SHP77 (cell line): ENCODE measurements around the gene EHD1.

ENCODE experiments used
- DNase-seq, 2 experiments: peaks; one replicate each; lab custom pipeline; 2025; lab: John Stamatoyannopoulos, UW

EHD1 gene

DNA sequence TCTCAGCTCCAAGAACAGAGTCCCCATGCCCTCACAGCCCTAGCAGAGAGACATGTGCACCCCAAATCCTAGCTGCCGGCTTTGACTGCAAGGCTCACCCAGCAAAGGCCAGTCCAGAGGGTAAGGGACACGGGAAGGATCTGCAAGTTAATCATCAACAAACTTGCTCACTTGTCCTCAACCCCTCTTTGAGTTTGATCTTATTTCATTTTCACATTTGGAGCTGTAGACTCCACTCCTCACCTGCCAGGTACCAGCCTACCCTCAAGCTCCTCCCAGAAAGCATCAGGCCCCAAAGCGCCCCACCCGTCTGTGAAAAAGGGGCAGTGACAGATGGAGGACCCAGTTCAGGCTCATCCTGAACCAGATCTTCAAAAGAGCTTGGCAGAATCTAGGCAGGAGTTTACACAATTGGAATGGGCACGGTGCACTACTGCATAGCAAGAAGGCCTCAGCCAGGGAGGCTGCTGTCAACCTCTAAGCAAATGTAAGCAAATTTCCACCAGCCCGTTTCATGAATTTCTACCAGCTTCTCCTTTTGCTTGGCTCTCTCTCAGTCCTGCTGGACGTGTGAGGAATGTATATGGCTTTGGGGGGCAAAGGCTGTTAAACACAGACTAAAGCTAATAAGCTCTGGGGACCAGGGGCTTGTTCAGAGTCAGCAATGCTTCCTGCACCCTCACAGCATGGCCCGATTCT lies 5.5 kb downstream of the EHD1 start:
- DNase-seq = no peak

DNA sequence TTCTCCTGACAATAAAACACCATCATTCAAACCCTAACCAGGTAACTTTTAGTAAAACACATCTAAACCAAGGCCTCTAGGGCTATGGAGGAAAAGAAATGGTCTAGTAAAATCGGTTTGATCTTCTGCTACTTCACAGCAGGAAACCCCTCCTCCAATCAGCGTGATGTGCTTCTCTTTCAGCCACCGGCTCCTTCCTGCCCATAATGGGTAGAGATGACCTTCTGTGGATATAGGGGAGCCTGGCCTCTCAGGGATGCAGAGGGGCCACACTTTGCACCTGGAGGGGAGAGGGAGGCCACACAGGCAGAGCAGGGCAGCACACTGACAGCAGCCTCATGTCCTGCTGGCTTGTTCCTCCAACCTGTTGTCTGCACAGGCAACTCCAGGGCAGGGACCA lies 6.9 kb downstream of the EHD1 start:
- DNase-seq = no peak

DNA sequence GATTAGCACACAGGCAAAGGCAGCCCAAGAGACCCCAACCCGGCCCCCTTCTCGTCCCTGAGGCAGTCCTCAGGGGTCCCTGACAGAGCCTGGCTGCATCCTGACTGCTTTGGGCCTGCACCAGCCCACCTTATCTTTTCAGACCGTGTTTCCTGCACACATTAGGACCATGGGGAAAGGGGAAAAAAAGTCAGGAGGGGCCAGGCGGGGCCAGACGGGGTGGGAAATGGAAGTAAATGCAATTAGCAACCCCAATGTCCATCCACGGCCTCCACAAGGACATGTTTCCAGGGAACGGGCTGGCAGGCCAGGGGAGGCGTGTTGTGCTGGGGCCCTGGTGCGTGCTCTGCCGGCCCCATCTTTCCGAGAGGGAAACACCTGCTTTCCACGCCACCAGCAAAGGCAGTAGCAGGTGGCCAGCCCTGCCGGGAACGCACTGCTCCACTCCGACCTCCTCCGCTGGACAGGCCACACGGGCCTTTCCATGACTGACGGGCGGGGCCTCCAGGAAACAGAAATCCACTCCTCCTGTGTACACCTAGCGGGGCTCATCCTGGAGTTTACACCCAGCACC lies 7.4 kb downstream of the EHD1 start:
- DNase-seq = no peak

DNA sequence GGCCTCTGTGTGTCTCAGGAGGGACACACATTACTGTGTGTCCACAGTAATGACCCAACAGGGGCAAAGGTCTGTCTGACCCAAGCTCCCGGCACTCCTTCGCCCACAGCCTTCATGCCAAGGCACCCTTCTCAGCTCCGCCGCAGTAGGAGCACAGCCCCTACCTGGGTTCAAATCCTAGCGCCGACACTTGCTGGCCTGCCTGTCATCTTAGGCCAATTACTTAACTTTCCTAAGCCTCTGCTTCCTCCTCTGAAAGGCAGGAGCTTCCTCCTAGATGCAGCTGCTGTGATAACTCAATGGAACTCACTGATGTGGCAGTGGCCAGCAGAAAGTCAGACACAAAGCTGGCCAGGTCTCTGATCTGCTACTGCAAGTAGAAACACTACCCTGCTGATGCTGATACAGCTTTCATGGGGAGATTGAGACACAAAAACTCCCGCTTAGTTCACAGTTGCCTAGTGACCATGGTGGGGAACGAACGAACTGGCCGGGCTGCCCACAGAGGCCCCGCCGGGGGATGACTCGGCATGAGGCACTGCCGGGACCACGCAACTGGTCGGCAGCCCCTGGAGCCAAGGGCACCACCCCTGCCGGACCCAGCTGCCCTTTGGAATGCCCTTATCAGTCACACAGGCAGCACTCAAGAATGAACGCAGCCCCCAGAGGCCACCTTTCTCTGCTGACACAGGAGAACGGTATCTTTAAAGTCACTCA lies 8.1 kb downstream of the EHD1 start:
- DNase-seq = no peak

DNA sequence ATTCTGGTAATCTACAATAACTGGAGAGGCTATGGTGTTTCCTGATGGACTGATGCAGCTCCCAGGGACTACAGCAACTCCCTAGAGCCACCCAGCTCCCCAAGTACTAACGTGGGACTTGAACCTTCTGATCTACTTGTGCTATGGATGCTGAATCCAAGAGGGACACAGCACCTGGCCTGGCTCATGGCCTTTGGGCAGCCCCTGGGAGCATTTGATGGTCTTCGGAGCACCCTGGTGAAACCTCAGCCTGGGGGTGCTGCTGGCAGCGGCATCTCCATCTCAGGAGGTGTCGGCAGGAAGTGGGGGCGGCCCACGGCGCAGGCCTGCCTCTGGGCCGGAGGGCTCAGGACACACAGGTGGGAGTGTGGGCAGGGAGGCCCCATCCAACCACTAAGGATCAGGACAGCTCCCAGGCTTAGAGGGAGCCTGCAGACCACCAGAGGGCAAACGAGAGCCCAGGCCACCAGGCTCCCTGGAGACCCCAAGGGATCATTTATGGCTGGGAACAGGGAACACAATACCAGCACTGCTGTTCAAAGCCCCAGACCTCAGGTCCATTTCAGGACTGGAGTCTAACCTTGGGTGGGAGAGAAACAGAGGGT lies 8.7 kb downstream of the EHD1 start:
- no peak for DNase-seq

DNA sequence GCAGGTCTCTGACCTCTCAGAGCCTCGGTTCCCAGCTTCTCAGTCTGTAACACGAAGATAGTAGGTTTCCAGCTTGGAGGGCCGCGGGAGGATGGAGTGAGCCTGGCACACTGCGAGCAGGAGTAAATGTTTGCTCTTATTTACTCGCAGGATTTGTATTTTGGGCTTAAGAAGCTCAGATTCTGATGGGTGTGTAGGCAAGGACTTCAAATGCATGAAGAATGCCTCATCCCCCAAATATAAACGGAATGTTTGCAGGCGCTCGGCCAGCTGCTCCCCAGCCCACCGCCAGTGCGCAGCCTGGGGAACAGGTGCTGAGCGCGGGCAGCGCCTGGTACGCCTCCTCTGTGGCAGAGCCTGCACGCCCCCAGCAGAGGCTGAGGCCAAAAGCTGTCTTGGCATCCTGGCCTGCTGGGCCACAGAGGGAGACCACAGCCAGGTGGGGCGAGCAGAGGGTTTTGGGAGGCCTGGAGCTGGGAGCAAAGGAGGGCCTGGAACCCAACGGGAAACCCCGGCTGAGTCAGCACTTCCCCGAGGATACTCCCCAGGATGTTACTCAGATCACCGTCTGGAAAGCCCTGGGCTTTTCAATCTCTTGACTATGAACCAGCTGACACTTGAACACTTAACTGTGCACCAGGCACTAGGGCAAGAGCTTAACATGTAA lies 9.4 kb downstream of the EHD1 start:
- DNase-seq = no peak

DNA sequence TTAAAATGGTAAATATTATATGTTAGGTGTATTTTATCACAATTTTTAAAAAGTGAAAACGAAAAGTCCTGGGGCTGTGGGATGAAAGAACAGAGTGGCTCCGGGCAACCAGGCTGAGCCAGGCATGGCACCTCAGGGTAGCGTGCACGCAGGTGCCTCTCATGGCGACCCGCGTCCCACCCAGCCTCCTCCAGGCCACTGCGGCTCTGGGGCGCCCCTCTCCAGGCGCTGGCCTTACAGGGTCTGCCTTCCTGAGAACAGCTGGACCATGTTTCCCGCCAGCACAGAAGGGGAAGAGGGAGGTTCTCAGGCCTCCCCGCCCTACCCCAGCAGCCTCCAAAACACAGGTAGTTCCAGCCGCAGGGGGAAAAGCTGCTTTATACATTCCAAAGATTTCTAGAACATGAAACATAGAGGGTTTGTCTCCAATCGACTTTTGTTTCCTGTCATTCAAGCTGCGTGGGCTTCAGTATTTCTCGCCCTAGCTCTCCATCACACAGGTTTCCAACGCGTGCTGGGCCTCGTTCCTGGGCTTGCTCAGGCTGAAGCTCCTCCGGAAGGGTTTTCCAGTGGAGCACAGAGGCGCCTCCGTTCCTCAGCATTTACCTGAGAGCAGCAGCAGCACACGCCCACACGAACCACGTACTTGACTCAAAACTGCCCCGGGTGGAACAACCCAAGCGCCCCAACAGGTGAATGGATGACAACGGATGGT lies 10.5 kb downstream of the EHD1 start:
- no peak for DNase-seq

DNA sequence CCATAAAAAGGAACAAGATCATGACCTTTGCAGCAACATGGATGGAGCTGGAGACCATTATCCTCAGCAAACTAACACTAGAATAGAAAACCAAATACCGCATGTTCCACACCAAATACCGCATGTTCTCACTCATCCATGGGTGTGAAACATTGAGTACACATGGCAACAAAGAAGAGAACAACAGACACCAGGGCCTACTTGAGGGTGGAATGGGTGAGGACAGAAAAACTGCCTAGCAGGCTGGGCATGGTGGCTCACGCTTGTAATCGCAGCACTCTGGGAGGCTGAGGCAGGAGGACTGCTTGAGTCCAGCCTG lies 12.3 kb downstream of the EHD1 start:
- DNase-seq = no peak

DNA sequence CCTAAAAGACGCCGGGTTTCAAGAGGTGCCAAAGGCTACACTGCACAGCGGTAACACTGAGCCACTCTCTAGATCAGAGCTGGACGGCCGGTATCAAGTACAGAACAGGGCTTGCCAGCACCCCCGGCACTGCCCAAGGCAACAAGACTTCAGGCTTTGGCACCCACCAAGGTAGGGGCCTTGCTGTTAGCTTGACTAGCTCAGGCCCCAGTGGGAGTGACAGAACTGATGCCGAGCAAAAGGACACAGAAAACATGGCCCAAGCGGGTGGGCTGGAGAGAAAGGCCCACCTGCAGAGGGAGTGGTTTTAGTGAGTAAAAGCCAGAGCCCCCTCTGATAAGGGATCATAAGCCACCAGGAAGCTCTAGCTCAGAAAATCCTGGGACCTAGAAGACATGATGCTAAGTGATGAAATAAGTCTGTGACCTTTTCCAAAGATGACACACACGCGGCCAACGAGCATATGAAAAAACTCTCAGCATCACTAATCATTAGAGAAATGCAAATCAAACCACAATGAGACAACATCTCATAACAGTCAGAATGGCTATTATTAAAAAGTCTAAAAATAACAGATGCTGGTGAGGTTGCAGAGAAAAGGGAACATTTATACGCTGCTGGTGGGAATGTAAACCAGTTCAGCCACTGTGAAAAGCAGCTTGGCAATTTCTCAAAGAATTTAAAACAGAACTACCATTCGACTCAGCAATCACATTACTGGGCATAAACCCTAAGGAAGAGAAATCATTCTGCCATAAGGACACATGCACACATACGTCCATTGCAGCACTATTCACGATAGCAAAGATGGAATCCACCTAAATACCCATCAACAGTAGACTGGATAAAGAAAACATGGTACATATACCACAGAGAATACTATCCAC lies 12.9 kb downstream of the EHD1 start:
- no peak for DNase-seq

DNA sequence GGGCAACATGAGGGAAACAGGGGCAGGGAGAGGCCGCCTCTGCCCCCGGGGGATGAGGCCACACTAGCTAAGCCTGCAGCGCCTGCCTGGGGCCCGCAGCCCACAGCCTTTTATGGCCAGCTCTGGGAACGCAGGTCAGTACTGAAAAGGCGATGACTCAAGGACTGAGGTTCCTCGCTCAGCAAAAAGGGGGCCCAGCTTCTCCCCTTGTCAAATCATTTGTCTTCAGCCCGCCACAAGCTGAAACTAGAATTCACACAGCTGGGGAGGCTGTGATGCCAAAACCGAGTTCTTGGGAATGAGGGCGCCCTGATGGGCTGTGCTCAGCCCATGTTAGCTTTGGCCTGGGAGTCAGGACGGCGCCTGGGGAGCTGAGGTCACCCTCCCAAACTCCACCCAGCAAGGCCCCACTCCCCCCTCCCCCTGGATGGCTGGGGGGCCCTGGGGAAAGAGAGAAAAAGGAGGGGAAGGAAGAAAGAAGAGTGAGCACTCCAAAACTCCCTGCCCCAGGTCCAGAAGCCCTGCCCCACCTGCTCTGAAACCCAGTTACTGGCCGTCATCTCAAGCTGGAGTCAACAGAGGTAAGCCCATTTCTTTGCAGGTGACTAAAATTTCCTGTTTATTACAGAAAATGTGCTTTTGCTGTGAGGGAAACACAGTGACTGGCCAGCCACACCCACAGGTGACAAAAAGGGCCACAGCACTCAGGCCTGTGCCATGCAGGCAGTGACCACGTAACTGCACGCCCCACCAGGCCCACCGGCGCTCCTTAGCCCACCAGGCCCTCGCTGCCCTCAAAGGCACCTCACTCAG lies 13.7 kb downstream of the EHD1 start:
- DNase-seq = no peak

DNA sequence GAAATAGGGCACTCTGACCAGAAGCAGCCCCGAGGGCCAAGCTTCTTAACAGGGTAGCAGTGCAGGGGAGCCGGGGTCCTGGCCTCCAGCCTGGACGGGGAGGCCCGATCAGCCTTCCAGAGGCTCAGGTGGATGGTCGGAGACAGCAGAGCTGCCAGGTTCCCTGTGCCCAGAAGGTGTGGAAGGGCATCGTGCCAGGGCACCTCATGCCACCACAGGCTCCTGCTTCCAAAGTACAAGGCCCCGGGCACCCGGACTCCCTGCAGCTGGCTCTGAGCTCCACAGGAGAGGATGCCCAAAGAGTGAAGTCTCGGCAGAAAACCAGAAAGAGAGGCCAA lies 14.3 kb downstream of the EHD1 start:
- DNase-seq = no peak

DNA sequence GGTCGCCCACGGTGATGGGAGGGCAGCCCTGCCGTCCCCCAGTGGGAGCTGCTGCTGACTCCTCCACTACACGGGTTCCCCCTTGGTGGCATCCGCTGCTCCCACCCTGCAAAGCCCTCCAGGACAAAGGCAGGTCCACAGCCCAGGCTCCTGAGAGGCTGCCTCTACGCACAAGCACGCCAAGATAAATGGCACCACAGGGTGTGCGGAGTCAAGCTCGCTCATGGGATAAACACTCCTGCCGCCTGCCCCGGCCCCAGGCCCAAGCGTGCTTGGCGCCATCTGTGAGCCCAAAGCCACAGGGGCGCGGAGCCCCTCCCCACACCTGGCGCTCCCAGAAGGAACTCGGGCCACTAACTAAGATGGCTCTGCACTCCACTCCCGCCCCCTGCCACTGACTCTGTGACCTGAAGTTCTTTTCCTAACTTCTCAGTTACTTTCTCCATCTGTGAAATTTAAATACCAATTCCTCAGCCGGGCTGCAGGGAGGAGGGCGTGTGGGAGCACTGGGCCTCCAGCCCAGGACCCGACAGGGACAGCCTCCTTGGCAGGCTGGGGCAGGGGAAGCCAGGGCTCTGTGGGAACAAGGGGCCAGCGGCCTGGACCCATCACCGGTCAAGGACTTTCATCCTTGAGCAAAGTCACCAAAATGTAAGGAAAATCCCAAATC lies 14.9 kb downstream of the EHD1 start:
- DNase-seq = no peak

DNA sequence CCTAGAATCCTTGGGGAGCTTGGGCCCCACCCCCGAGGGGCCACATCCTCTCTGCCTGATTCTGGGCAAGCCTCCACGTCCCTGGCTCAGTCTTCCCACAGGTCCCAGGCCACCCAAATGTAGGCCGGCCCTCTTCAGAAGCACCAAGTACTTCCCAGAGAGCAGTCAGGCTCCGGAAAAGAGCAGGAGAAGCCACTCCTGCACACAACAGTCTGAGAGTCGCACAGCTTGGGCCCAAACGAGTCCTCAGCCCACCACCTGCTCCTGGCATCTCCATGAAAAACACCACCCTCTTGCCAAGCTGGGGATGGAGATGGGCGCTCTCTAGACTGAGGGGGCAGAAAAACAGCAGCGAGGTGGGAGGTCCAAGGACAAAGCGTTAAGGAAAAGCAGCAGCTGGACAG lies 15.4 kb downstream of the EHD1 start:
- DNase-seq = no peak

DNA sequence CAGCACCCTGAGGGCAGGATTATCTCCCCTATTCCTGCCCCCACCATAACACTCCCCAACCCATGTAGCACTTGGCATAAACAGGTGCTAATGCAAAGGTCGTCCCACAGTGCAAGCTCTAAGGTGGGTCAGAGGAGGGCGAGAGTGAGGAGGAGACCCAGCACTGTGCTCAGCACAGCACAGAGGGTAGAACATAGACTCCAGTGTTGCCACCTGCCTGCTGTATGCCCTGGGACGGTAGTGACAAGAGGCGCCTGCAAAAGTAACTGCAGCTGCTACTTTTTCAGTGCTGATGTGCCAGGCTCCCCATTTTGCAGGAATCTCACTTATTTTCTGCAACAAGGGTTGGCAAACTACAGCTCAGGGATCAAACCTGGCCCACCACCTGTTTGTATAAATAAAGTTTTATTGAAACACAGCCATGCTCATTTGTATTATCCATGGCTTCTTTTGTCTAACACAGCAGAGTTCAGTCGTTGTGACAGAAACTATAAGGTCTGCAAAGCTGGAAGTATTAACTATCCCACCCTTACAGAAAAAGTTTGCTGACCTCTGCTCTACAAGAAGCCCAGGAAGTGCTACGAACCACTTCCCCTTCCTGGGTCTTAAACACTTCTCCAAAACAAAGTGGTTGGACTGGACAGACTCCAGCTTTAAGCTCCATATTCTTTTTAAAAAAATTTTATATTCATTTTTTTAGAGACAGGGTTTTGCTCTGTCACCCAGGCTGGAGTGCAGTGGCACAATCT lies 17.0 kb downstream of the EHD1 start:
- DNase-seq = no peak

DNA sequence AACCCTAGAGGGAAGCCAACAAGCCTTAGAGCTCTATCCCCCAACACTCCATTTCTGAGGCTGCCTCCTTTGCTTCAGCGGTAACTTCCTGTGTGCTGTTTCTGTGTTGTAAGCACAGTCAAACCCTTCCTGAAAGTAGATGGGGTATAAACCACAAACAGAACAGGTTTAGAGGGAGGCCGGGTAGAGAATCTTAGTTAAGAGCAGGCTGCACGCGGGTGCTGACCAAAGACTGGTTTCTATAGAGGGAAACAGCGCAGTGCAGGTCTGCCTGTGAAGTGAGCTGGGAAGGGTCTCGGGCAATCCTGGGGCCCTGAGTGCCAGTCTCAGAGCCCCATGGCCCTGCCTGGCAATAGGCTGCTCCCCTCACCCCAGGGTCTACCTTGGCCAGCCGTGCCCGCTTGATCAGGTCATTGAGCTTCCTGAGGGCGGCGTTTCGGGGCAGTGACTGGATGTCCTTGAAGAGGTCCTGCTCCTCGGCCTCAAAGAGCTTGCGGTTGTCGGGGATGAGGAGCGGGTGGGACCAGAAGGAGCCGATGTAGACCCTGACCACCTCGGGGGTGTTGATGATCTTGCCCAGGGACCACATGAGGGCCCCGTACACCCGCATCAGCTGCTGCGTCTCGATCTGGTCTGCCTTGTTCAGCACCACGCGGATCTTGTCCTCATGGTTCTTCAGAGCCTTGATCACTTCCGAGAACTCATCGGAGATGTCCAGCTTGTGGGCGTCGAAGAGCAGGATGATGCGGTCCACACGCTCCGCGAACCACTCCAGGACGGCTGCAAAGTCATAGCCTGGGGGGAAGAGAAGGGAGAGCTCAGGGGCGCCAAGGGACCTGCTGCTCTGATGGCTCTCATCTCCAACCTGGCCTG lies 18.6 kb downstream of the EHD1 start:
- no peak for DNase-seq

DNA sequence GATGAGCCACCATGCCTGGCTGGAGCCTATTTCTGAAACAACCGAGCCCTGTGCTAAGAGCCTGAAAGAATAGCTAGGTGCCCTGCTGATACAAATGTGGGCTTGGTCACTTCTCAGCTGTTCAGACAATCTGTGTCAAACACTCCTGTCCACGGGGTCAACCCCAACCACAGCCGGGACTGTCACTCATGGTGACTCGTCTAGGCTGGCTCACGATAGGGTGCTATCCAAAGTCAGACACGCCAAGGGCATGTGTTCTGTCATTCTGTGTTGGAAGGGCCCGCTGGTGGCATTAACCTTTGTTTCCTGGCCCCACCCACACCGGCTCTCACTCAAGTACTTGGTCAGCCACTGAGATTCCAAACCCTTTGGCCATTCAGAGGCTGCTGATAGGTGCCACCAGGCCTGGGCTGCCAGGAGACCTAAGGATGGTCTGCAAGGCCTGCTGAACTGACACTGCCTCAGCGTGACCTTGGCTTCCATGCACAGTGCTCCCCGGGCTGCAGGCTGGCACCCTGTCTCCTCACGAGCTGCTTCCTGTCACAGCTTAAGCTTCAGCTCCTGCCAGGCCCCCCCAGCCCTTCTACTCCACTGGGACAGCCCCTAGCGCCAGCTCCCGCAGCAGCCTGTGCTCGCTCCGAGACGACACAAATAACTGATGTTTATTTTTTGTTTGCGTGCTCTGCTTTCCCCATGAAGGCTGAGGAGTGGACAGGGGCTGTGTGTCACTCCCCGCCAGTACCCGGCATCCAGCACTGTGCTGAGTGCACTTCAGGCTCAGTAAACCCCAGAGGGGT lies 19.8 kb downstream of the EHD1 start:
- no peak for DNase-seq

DNA sequence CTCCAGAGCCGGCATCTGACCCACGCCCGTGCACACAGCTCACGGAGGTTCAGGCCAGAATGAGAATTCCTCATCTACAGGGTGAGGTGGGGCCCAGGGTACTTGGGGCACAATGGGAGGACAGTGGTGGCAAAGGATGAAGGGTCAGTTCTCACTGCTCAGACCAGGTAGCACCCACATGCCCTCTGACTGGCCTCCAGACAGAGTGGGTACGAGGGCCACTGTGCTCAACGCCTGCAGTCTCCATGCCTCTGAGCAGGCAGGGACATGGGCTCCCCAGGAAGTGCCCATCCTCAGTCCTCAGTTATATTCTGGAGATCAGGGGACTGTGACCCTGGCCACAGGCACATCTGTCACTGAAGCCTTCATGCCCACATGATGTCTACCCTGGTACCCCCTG lies 20.9 kb downstream of the EHD1 start:
- no peak for DNase-seq
